Peyer's patch (tissue), 4 donors: ENCODE measurements around the gene PFDN2. TPM values are rescaled to one million over a fixed set of nuclear protein-coding genes. Genes with fewer than 3 reads are reported as not detected.
A peak's percentile ranks its signal among the peaks of the same experiment; 100 is the strongest.

Source experiments
- DNase-seq, 3 donors: peaks; one replicate each; pipeline ENCODE4 v3.0.0-alpha.2; 2017 to 2019
- H3K27ac ChIP-seq, 4 donors: fragments of 200-600 bp; sonication (generic); one replicate each; pipeline ENCODE4 v1.5.1; 2016 to 2019
- H3K27me3 ChIP-seq, 2 donors: fragments of 200-600 bp; sonication (generic); one replicate each; pipeline ENCODE4 v1.5.1; 2019
- H3K36me3 ChIP-seq, 3 donors: fragments of 200-600 bp; sonication (generic); one replicate each; pipeline ENCODE4 v1.5.1; 2016 to 2019
- H3K4me1 ChIP-seq, 4 donors: fragments of 200-600 bp; sonication (generic); one replicate each; pipeline ENCODE4 v1.5.1; 2016 to 2019
- H3K4me3 ChIP-seq, 4 donors: fragments of 200-600 bp; sonication (generic); 1 replicate in 3 of 4; 2 replicates in 1 of 4; pipeline ENCODE4 v1.5.1; 2016 to 2019; ENCODE audit warnings: mild to moderate bottlenecking in 1 of 4
- H3K9me3 ChIP-seq, 4 donors: fragments of 200-600 bp; sonication (generic); one replicate each; pipeline ENCODE4 v1.5.1; 2016 to 2019; ENCODE audit warnings: mild to moderate bottlenecking in 1 of 4
- CTCF ChIP-seq, 6 experiments: fragments of 450-650 bp in 4 of 6; fragments of 200-600 bp in 2 of 6; sonication (generic) in 1 of 6; IDR thresholded peaks; one replicate each; pipeline ENCODE4 v1.5.1; 2017 to 2019; ENCODE audit warnings: antibody characterized with exemption in 6 of 6, mild to moderate bottlenecking in 3 of 6, moderate library complexity in 1 of 6
- POLR2A ChIP-seq, 2 donors: fragments of 450-650 bp; IDR thresholded peaks; one replicate each; pipeline ENCODE4 v1.5.1; 2017; ENCODE audit warnings: antibody characterized with exemption in 2 of 2, mild to moderate bottlenecking in 2 of 2, moderate library complexity in 2 of 2
- total RNA-seq, 4 donors: library from RNA; depleted of rRNA; stranded (reverse); fragments of >200 nt; gene quantifications; one replicate each; pipeline ENCODE4 v1.1.0, GENCODE V29; 2016

The PFDN2 gene
- total RNA-seq, 4 donors from 2014 or later: 11.6 to 68.5 (median 15.2) TPM

GRCh38 chr1:161111117-161111516 is 6.7 kb downstream of the PFDN2 start:
- Histone ChIP-seq H3K9me3 (no peaks in the 10 kb centered on the region), H3K27ac (no peak overlapping the region), H3K4me1 (peaks cover 0 to 15% (median under 1%) of the 10 kb centered on the region in 4 donors), H3K36me3 (peaks cover 0 to 8% (median 0%) of the 10 kb centered on the region in 3 donors), H3K4me3 (no peak overlapping the region), H3K27me3 (no peaks in the 10 kb centered on the region)
- no peak for DNase-seq
- no peak for TF ChIP-seq POLR2A (IDR thresholded peaks at IDR 0.05)
- no peak for TF ChIP-seq CTCF (IDR thresholded peaks at IDR 0.05)

DNA sequence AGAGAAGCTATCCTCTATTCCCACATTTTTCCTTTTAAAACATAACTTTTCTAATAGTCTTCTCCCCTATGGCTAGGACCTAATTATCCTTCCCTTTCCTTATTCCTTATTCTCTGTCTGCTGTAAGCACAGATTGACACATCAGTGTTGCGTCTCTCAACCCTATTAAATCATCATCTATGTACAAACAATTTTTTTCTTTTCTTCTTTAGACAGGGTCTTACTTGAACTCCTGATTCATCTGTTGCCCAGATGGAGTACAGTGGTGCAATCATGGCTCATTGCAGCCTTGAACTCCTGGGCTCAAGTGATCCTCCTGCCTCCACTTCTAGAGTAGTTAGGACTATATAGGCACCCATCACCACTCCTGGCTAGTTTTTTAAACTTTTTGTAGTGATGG is 11.4 kb downstream of the PFDN2 start:
- Histone ChIP-seq H3K4me1 (no peaks in the 10 kb centered on the region), H3K9me3 (no peaks in the 10 kb centered on the region), H3K36me3 (peaks cover 0 to 21% (median 0%) of the 10 kb centered on the region in 3 donors), H3K27me3 (no peaks in the 10 kb centered on the region), H3K4me3 (no peak overlapping the region), H3K27ac (no peak overlapping the region)
- DNase-seq: no peak
- no peak for TF ChIP-seq POLR2A (IDR thresholded peaks at IDR 0.05)

GRCh38 chr1:161100556-161100955 is 17.3 kb downstream of the PFDN2 start:
- Histone ChIP-seq H3K4me1 (peaks cover 0 to 11% (median 4%) of the 10 kb centered on the region in 4 donors), H3K27me3 (no peaks in the 10 kb centered on the region), H3K27ac (no peak overlapping the region), H3K9me3 (no peaks in the 10 kb centered on the region), H3K4me3 (no peak overlapping the region), H3K36me3 (peaks cover 0 to 25% (median 0%) of the 10 kb centered on the region in 3 donors)
- TF ChIP-seq CTCF (IDR thresholded peaks at IDR 0.05) (no peak), POLR2A (IDR thresholded peaks at IDR 0.05) (no peak)
- DNase-seq: no peak

DNA sequence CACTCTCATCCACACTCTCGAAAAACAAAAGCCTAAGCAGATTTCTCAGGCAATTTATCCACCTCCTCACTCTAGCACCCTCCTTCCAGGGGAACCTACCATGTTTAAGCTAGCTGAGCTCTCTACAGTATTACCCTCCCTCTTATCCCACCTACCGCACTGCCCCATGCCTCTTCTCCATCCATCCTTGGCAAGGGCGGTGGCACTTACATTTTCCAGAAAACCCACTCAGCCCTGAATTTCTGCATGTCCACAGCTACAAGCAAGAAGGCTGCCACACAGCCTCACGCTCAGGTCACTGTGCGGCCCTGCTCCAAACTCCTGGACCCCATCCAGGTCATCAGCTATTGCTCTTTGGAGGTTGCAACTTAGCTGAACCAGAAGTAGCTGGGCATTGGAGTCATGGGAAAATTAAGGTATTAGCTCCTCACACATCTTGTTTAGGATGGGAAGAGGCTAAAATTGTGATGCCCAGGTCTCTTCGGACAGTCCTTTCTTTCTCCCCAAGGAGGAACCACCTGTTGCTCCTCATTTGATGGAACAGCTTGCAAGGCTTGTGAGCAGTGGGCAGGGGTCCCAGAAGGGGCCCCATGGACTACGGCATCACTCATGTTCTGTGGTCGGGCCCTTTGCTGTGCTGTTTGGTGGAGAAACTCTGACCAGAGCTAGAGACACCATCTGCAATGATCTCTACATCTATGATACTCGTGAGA is 18.6 kb downstream of the PFDN2 start:
- no peak for DNase-seq
- Histone ChIP-seq H3K4me3 (peak overlapping the region in 1 of 4 donors; percentile 77), H3K9me3 (no peaks in the 10 kb centered on the region), H3K36me3 (peaks cover 0 to 25% (median 0%) of the 10 kb centered on the region in 3 donors), H3K27me3 (no peaks in the 10 kb centered on the region), H3K4me1 (peaks cover 0 to 11% (median 4%) of the 10 kb centered on the region in 4 donors), H3K27ac (no peak overlapping the region)
- no peak for TF ChIP-seq POLR2A (IDR thresholded peaks at IDR 0.05)

GRCh38 chr1:161098210-161099068 is 19.4 kb downstream of the PFDN2 start, which contains the start of gene KLHDC9:
Gene KLHDC9, plus strand, starts transcription at chr1:161098361. Its CDS starts 175 bp downstream, at chr1:161098536.
- H3K27ac ChIP-seq: peak within 1 kb of the TSS; percentile 45 to 78 (median 66)
- peaks cover 0 to 25% (median 0%) of the 10 kb centered on the region in 3 donors for H3K36me3 ChIP-seq
- DNase-seq: peak; percentile 84 to 93 (median 88)
- TF ChIP-seq CTCF (IDR thresholded peaks at IDR 0.05) (peak in 4 of 6 experiments; percentile 24 to 37 (median 28)), POLR2A (IDR thresholded peaks at IDR 0.05) (no peak)
- H3K27me3 ChIP-seq: no peaks in the 10 kb centered on the region
- no peaks in the 10 kb centered on the region for H3K9me3 ChIP-seq
- H3K4me3 ChIP-seq: peak within 1 kb of the TSS; percentile 55 to 77 (median 58)
- H3K4me1 ChIP-seq: peaks cover 0 to 11% (median 4%) of the 10 kb centered on the region in 4 donors

- Histone ChIP-seq H3K9me3 (no peaks in the 10 kb centered on the region), H3K36me3 (peaks cover 0 to 13% (median 0%) of the 10 kb centered on the region in 3 donors), H3K4me1 (peaks cover 0 to 11% (median 4%) of the 10 kb centered on the region in 4 donors), H3K4me3 (no peak overlapping the region), H3K27ac (no peak overlapping the region), H3K27me3 (no peaks in the 10 kb centered on the region)
- DNase-seq: no peak
- TF ChIP-seq POLR2A (IDR thresholded peaks at IDR 0.05): no peak
- TF ChIP-seq CTCF (IDR thresholded peaks at IDR 0.05): no peak
Observed at GRCh38 chr1:161096530-161096929, 21.3 kb downstream of the PFDN2 start.
